Bronchial epithelial cell (primary cell): ENCODE data around the gene PRIMA1. TPM values are rescaled to one million over a fixed set of nuclear protein-coding genes. Genes with fewer than 3 reads are reported as not detected.

Source experiments
- DNase-seq: peaks from one replicate; pipeline ENCODE4 v3.0.0-alpha.2; 2010; ENCODE audit warnings: low read depth
- FAIRE-seq: peaks from 2 replicates; lab custom pipeline; 2011; peaks lifted over from hg19 to GRCh38; lab: Jason Lieb, UNC
- H3K27me3 ChIP-seq: 2 replicates; pipeline ENCODE4 v1.5.1; 2011; ENCODE audit warnings: low read length; ENCODE audit not compliant: control insufficient read depth, insufficient read depth
- H3K36me3 ChIP-seq: 2 replicates; pipeline ENCODE4 v1.5.1; 2011; ENCODE audit warnings: low read length; ENCODE audit not compliant: control insufficient read depth, insufficient read depth
- H3K4me3 ChIP-seq: 2 replicates; pipeline ENCODE4 v1.5.1; 2011; ENCODE audit warnings: mild to moderate bottlenecking, low read depth, low read length, control low read depth
- CTCF ChIP-seq: IDR thresholded peaks from 2 replicates; pipeline ENCODE4 v1.5.1; 2011; ENCODE audit warnings: mild to moderate bottlenecking, moderate library complexity, low read length, control low read depth, inconsistent platforms; ENCODE audit not compliant: insufficient read depth, severe bottlenecking
- total RNA-seq: library from RNA; depleted of rRNA; stranded (reverse); fragments of >200 nt; gene quantifications from 2 replicates; pipeline ENCODE4 v1.2.1, GENCODE V29; 2014

The PRIMA1 gene
- total RNA-seq, 1 donor from 2014 or later = not detected

- Histone ChIP-seq H3K36me3 (no peaks in the 10 kb centered on the region), H3K27me3 (no peaks in the 10 kb centered on the region), H3K4me3 (no peak overlapping the region)
- DNase-seq (no peak), FAIRE-seq (no peak)
- TF ChIP-seq CTCF = no peak
Measured at GRCh38 chr14:93733631-93734030, 54.7 kb downstream of the PRIMA1 start.

- no peak overlapping the region for H3K4me3 ChIP-seq
- no peaks in the 10 kb centered on the region for H3K27me3 ChIP-seq
- TF ChIP-seq CTCF = no peak
- no peak for FAIRE-seq
- no peaks in the 10 kb centered on the region for H3K36me3 ChIP-seq
- DNase-seq = no peak
Measured at GRCh38 chr14:93733231-93733630, 55.1 kb downstream of the PRIMA1 start.

GRCh38 chr14:93732524-93732923 lies 55.8 kb downstream of the PRIMA1 start:
- no peak for TF ChIP-seq CTCF
- no peaks in the 10 kb centered on the region for H3K36me3 ChIP-seq
- H3K4me3 ChIP-seq = no peak overlapping the region
- DNase-seq (no peak), FAIRE-seq (no peak)
- H3K27me3 ChIP-seq = no peaks in the 10 kb centered on the region

GRCh38 chr14:93731753-93732152 lies 56.5 kb downstream of the PRIMA1 start:
- no peak for FAIRE-seq
- DNase-seq = no peak
- Histone ChIP-seq H3K27me3 (no peaks in the 10 kb centered on the region), H3K4me3 (no peak overlapping the region), H3K36me3 (no peaks in the 10 kb centered on the region)
- no peak for TF ChIP-seq CTCF

DNA sequence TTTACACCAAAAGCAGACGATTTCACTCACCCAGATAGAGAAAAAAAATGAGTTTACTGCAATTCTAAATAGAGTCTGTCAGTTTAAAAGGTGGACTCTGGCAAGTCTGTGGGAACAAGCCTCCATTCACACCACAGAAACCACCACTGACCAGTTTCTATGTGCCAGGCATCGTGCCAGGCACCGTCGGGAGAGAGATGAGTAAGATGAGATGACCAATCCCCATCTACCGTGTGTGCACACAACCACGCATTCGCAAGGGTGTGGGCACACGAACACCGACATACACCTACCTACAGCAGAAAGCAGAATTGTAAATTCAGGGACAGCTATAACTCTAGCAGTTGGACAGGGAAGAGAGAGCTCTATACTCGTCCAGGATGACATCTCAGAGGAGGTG lies 58.3 kb downstream of the PRIMA1 start:
- no peaks in the 10 kb centered on the region for H3K27me3 ChIP-seq
- no peak for DNase-seq
- TF ChIP-seq CTCF = no peak
- FAIRE-seq = peak; percentile 43
- H3K4me3 ChIP-seq = no peak overlapping the region
- H3K36me3 ChIP-seq = no peaks in the 10 kb centered on the region

- H3K4me3 ChIP-seq = no peak overlapping the region
- no peaks in the 10 kb centered on the region for H3K36me3 ChIP-seq
- no peaks in the 10 kb centered on the region for H3K27me3 ChIP-seq
- FAIRE-seq (no peak), DNase-seq (no peak)
- no peak for TF ChIP-seq CTCF
Measured at GRCh38 chr14:93728651-93729016, 59.7 kb downstream of the PRIMA1 start.
